ENCODE measurements around the gene FBXO15.

FBXO15 gene

GRCh38 chr18:74139888-74140287 is 7.7 kb downstream of the FBXO15 start:
- Histone ChIP-seq H3K36me3 (ENCODE audit: insufficient read depth, low read length) (no peaks in the 10 kb centered on the region), H2AFZ (ENCODE audit: low read length, unreplicated experiment) (peak overlapping the region; percentile 81), H3K27ac (ENCODE audit: low read depth, low read length) (peak overlapping the region; percentile 48), H3K79me2 (ENCODE audit: control insufficient read depth, insufficient read depth, low read length, unreplicated experiment) (no peaks in the 10 kb centered on the region), H3K27me3 (ENCODE audit: insufficient read depth, low read length) (no peaks in the 10 kb centered on the region), H3K4me3 (ENCODE audit: low read depth, low read length) (peak overlapping the region; percentile 21; the same call in 1 of the 2 replicates), H3K4me1 (ENCODE audit: control insufficient read depth, insufficient read depth, low read length, unreplicated experiment) (peaks cover 14% of the 10 kb centered on the region)

- Histone ChIP-seq H3K27me3 (ENCODE audit: insufficient read depth, low read length) (no peaks in the 10 kb centered on the region), H3K4me1 (ENCODE audit: control insufficient read depth, insufficient read depth, low read length, unreplicated experiment) (peaks cover 14% of the 10 kb centered on the region), H3K36me3 (ENCODE audit: insufficient read depth, low read length) (no peaks in the 10 kb centered on the region), H3K79me2 (ENCODE audit: control insufficient read depth, insufficient read depth, low read length, unreplicated experiment) (no peaks in the 10 kb centered on the region), H3K4me3 (ENCODE audit: low read depth, low read length) (peak overlapping the region; percentile 21; the same call in 1 of the 2 replicates), H3K27ac (ENCODE audit: low read depth, low read length) (peak overlapping the region; percentile 48), H2AFZ (ENCODE audit: low read length, unreplicated experiment) (peak overlapping the region; percentile 81)
Measured at GRCh38 chr18:74139411-74139810, 8.2 kb downstream of the FBXO15 start.

GRCh38 chr18:74137920-74138538 is 9.6 kb downstream of the FBXO15 start:
- no peak overlapping the region for H3K27ac ChIP-seq (ENCODE audit: low read depth, low read length)
- H3K79me2 ChIP-seq (ENCODE audit: control insufficient read depth, insufficient read depth, low read length, unreplicated experiment) = no peaks in the 10 kb centered on the region
- no peaks in the 10 kb centered on the region for H3K36me3 ChIP-seq (ENCODE audit: insufficient read depth, low read length)
- H3K4me1 ChIP-seq (ENCODE audit: control insufficient read depth, insufficient read depth, low read length, unreplicated experiment) = peaks cover 14% of the 10 kb centered on the region
- H3K4me3 ChIP-seq (ENCODE audit: low read depth, low read length) = no peak overlapping the region
- H3K27me3 ChIP-seq (ENCODE audit: insufficient read depth, low read length) = no peaks in the 10 kb centered on the region
- no peak overlapping the region for H2AFZ ChIP-seq (ENCODE audit: low read length, unreplicated experiment)

GRCh38 chr18:74132201-74132600 is 15.4 kb downstream of the FBXO15 start:
- H3K27ac ChIP-seq (ENCODE audit: low read depth, low read length) = no peak overlapping the region
- no peaks in the 10 kb centered on the region for H3K4me1 ChIP-seq (ENCODE audit: control insufficient read depth, insufficient read depth, low read length, unreplicated experiment)
- H3K79me2 ChIP-seq (ENCODE audit: control insufficient read depth, insufficient read depth, low read length, unreplicated experiment) = no peaks in the 10 kb centered on the region
- H2AFZ ChIP-seq (ENCODE audit: low read length, unreplicated experiment) = no peak overlapping the region
- no peaks in the 10 kb centered on the region for H3K36me3 ChIP-seq (ENCODE audit: insufficient read depth, low read length)
- no peak overlapping the region for H3K4me3 ChIP-seq (ENCODE audit: low read depth, low read length)
- peaks cover 45% of the 10 kb centered on the region for H3K27me3 ChIP-seq (ENCODE audit: insufficient read depth, low read length)

- H3K4me3 ChIP-seq (ENCODE audit: low read depth, low read length) = no peak overlapping the region
- peaks cover 55% of the 10 kb centered on the region for H3K27me3 ChIP-seq (ENCODE audit: insufficient read depth, low read length)
- H3K4me1 ChIP-seq (ENCODE audit: control insufficient read depth, insufficient read depth, low read length, unreplicated experiment) = no peaks in the 10 kb centered on the region
- no peak overlapping the region for H2AFZ ChIP-seq (ENCODE audit: low read length, unreplicated experiment)
- no peak overlapping the region for H3K27ac ChIP-seq (ENCODE audit: low read depth, low read length)
- H3K36me3 ChIP-seq (ENCODE audit: insufficient read depth, low read length) = no peaks in the 10 kb centered on the region
- no peaks in the 10 kb centered on the region for H3K79me2 ChIP-seq (ENCODE audit: control insufficient read depth, insufficient read depth, low read length, unreplicated experiment)
Measured at GRCh38 chr18:74131124-74131523, 16.5 kb downstream of the FBXO15 start.

- no peaks in the 10 kb centered on the region for H3K79me2 ChIP-seq (ENCODE audit: control insufficient read depth, insufficient read depth, low read length, unreplicated experiment)
- peaks cover 78% of the 10 kb centered on the region for H3K27me3 ChIP-seq (ENCODE audit: insufficient read depth, low read length)
- H2AFZ ChIP-seq (ENCODE audit: low read length, unreplicated experiment) = no peak overlapping the region
- no peak overlapping the region for H3K27ac ChIP-seq (ENCODE audit: low read depth, low read length)
- no peak overlapping the region for H3K4me3 ChIP-seq (ENCODE audit: low read depth, low read length)
- H3K4me1 ChIP-seq (ENCODE audit: control insufficient read depth, insufficient read depth, low read length, unreplicated experiment) = no peaks in the 10 kb centered on the region
- H3K36me3 ChIP-seq (ENCODE audit: insufficient read depth, low read length) = no peaks in the 10 kb centered on the region
Measured at GRCh38 chr18:74128159-74128558, 19.5 kb downstream of the FBXO15 start.

- no peaks in the 10 kb centered on the region for H3K4me1 ChIP-seq (ENCODE audit: control insufficient read depth, insufficient read depth, low read length, unreplicated experiment)
- H3K36me3 ChIP-seq (ENCODE audit: insufficient read depth, low read length) = no peaks in the 10 kb centered on the region
- H3K27ac ChIP-seq (ENCODE audit: low read depth, low read length) = no peak overlapping the region
- H3K4me3 ChIP-seq (ENCODE audit: low read depth, low read length) = no peak overlapping the region
- no peak overlapping the region for H2AFZ ChIP-seq (ENCODE audit: low read length, unreplicated experiment)
- H3K27me3 ChIP-seq (ENCODE audit: insufficient read depth, low read length) = peaks cover 76% of the 10 kb centered on the region
- H3K79me2 ChIP-seq (ENCODE audit: control insufficient read depth, insufficient read depth, low read length, unreplicated experiment) = no peaks in the 10 kb centered on the region
Measured at GRCh38 chr18:74126684-74127655, 20.7 kb downstream of the FBXO15 start.

- Histone ChIP-seq H3K4me1 (ENCODE audit: control insufficient read depth, insufficient read depth, low read length, unreplicated experiment) (no peaks in the 10 kb centered on the region), H3K36me3 (ENCODE audit: insufficient read depth, low read length) (no peaks in the 10 kb centered on the region), H3K4me3 (ENCODE audit: low read depth, low read length) (no peak overlapping the region), H3K27me3 (ENCODE audit: insufficient read depth, low read length) (peaks cover 66% of the 10 kb centered on the region), H3K79me2 (ENCODE audit: control insufficient read depth, insufficient read depth, low read length, unreplicated experiment) (no peaks in the 10 kb centered on the region), H3K27ac (ENCODE audit: low read depth, low read length) (no peak overlapping the region), H2AFZ (ENCODE audit: low read length, unreplicated experiment) (no peak overlapping the region)
Measured at GRCh38 chr18:74124642-74125041, 23.0 kb downstream of the FBXO15 start.

- no peaks in the 10 kb centered on the region for H3K36me3 ChIP-seq (ENCODE audit: insufficient read depth, low read length)
- H3K27ac ChIP-seq (ENCODE audit: low read depth, low read length) = no peak overlapping the region
- H3K79me2 ChIP-seq (ENCODE audit: control insufficient read depth, insufficient read depth, low read length, unreplicated experiment) = no peaks in the 10 kb centered on the region
- H3K4me1 ChIP-seq (ENCODE audit: control insufficient read depth, insufficient read depth, low read length, unreplicated experiment) = no peaks in the 10 kb centered on the region
- peaks cover 53% of the 10 kb centered on the region for H3K27me3 ChIP-seq (ENCODE audit: insufficient read depth, low read length)
- H3K4me3 ChIP-seq (ENCODE audit: low read depth, low read length) = no peak overlapping the region
- no peak overlapping the region for H2AFZ ChIP-seq (ENCODE audit: low read length, unreplicated experiment)
Measured at GRCh38 chr18:74123200-74123599, 24.4 kb downstream of the FBXO15 start.

GRCh38 chr18:74116633-74117554 is 30.7 kb downstream of the FBXO15 start:
- Histone ChIP-seq H3K27ac (ENCODE audit: low read depth, low read length) (no peak overlapping the region), H3K36me3 (ENCODE audit: insufficient read depth, low read length) (no peaks in the 10 kb centered on the region), H2AFZ (ENCODE audit: low read length, unreplicated experiment) (peak overlapping the region; percentile 2), H3K79me2 (ENCODE audit: control insufficient read depth, insufficient read depth, low read length, unreplicated experiment) (no peaks in the 10 kb centered on the region), H3K27me3 (ENCODE audit: insufficient read depth, low read length) (peaks cover 6% of the 10 kb centered on the region; the same call in 1 of the 2 replicates), H3K4me3 (ENCODE audit: low read depth, low read length) (no peak overlapping the region), H3K4me1 (ENCODE audit: control insufficient read depth, insufficient read depth, low read length, unreplicated experiment) (peaks cover 3% of the 10 kb centered on the region)
